Measurements from ENCODE around the gene HLA-E. TPM values are rescaled to one million over a fixed set of nuclear protein-coding genes. Genes with fewer than 3 reads are reported as not detected.
A peak's percentile ranks its signal among the peaks of the same experiment; 100 is the strongest.
"Not testable (repeated sequence)": the region's sequence is repeated elsewhere in the genome, so short reads cannot be mapped to it uniquely, and the experiment has no call there.

The HLA-E gene
- total and polyA plus RNA-seq, 9 donors, result 181 to 614 (median 244) TPM

DNA sequence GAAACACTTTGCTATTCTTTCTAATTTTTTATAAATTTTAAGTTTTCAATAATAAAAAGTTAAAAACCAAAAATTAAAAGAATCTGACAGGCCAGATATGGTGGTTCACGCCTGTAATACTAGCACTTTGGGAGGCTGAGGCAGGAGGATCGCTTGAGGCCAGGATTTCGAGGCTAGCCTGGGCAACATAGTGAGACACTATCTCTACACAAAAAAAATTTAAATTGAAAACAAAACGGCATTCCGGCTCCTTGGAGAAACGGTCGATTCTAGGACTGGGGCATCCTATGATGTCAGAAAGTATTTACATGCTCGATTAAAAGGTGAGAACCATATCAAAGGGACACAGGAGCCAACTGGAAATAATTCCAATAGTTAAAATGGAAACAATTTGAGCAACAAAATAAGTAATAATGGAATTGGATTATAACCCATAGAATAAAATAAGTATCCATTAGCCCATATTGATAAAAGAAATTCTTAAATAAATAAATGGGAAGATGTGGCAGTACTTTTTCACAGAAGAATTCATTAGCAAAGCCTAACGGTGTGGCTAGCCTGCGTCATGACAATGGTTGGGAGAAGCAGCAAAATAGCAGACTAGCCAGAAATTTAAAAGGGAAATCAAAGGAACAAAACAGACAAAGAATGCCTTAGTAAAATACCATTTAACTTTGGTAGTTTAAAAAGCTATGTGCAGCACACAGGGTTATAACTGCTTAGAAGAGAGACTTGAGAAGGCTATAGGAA, 21.3 kb downstream of the HLA-E start:
- H3K36me3 ChIP-seq, result no peaks in the 10 kb centered on the region
- TF ChIP-seq POLR2A (IDR thresholded peaks at IDR 0.05), result no peak
- no peak overlapping the region for H3K4me3 ChIP-seq
- no peaks in the 10 kb centered on the region for H3K4me1 ChIP-seq (ENCODE audit: insufficient read depth)
- WGBS, 3 donors, result 71 to 78% (median 72%) methylated on average over 10 of the region's 10 CpGs
- intact Hi-C loops (cut with DNase I), result no loop called here
- no peaks in the 10 kb centered on the region for H3K9me3 ChIP-seq
- H3K27ac ChIP-seq, result no peak overlapping the region
- no peaks in the 10 kb centered on the region for H3K27me3 ChIP-seq
- DNase-seq, result no peak

DNA sequence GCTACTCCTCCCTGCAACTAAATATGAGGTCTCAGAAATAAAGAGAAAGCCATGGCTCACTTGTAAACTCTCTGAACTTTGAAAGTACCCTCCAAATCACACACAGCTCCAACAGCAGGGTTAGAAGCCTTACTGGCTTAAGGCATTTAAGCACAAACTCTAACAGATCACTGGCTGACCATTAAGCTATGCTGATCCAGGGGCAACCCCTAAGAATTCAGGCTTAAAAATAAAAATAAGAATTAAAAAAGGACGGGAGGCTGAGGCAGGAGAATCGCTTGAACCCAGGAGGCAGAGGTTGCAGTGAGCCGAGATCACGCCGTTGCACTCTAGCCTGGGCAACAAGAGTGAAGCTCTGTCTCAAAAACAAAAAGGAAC, 21.8 kb downstream of the HLA-E start:
- Histone ChIP-seq H3K36me3 (no peaks in the 10 kb centered on the region), H3K9me3 (no peaks in the 10 kb centered on the region), H3K4me1 (ENCODE audit: insufficient read depth) (no peaks in the 10 kb centered on the region), H3K4me3 (no peak overlapping the region), H3K27me3 (no peaks in the 10 kb centered on the region), H3K27ac (no peak overlapping the region)
- TF ChIP-seq, protein P1, sequence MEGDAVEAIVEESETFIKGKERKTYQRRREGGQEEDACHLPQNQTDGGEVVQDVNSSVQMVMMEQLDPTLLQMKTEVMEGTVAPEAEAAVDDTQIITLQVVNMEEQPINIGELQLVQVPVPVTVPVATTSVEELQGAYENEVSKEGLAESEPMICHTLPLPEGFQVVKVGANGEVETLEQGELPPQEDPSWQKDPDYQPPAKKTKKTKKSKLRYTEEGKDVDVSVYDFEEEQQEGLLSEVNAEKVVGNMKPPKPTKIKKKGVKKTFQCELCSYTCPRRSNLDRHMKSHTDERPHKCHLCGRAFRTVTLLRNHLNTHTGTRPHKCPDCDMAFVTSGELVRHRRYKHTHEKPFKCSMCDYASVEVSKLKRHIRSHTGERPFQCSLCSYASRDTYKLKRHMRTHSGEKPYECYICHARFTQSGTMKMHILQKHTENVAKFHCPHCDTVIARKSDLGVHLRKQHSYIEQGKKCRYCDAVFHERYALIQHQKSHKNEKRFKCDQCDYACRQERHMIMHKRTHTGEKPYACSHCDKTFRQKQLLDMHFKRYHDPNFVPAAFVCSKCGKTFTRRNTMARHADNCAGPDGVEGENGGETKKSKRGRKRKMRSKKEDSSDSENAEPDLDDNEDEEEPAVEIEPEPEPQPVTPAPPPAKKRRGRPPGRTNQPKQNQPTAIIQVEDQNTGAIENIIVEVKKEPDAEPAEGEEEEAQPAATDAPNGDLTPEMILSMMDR (IDR thresholded peaks at IDR 0.05), result no peak
- TF ChIP-seq EP300 (IDR thresholded peaks at IDR 0.05) (no peak), POLR2A (IDR thresholded peaks at IDR 0.05) (no peak)
- WGBS, 3 donors, result 65 to 67% (median 66%) methylated on average over 5 of the region's 5 CpGs
- no peak for DNase-seq
- intact Hi-C loops (cut with DNase I), result no loop called here

DNA sequence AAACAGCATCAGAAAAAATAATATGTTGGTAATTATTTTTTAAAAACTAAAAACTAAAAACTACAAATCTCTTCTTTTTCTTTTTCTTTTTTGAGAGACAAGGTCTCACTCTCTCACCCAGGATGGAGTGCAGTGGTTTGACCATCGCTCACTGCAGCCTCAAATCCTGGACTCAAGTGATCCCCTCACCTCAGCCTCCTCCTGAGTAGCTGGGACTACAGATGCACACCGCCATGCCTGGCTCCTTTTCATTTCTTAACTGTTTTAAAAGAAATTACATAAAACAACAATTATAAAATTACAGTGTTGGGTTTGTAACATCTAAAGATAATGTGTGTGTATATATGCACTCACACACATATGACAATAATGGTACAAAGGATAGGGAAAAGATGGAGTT, 24.1 kb downstream of the HLA-E start:
- Histone ChIP-seq H3K27ac (no peak overlapping the region), H3K4me3 (no peak overlapping the region), H3K36me3 (no peaks in the 10 kb centered on the region), H3K4me1 (ENCODE audit: insufficient read depth) (peaks cover 1% of the 10 kb centered on the region), H3K9me3 (no peaks in the 10 kb centered on the region), H3K27me3 (no peaks in the 10 kb centered on the region)
- WGBS, 3 donors, result 80 to 85% (median 83%) methylated on average over 2 of the region's 2 CpGs
- TF ChIP-seq, protein P1 (IDR thresholded peaks at IDR 0.05), result no peak
- TF ChIP-seq POLR2A (IDR thresholded peaks at IDR 0.05) (no peak), EP300 (IDR thresholded peaks at IDR 0.05) (no peak)
- no peak for DNase-seq
- intact Hi-C loops (cut with DNase I), result no loop called here

DNA sequence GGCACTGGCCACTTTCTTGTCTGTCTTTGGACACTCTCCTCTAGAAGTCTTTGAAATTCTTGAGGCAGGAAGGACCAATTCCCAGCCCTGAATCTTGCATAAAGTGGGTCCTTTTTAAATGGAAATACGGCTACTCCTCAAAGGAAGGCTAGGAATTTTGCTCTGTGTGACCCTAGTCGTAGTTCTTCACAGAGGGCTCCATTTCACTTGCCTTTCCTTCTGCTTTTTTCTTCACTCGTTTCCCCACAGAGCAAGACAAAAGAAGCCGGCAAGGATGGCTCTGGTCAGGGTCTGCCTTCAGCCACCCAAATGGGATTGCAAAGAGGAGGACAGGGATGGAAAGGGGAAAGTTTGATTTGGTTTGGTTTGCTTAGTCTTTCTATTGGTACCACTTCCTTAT, 25.8 kb downstream of the HLA-E start:
- intact Hi-C loops (cut with DNase I), result no loop called here
- DNase-seq, result no peak
- 37 to 45% (median 37%) methylated on average over 4 of the region's 4 CpGs for WGBS, 3 donors
- Histone ChIP-seq H3K36me3 (no peaks in the 10 kb centered on the region), H3K4me1 (ENCODE audit: insufficient read depth) (peaks cover 1% of the 10 kb centered on the region), H3K27ac (peak overlapping the region in 1 of 2 donors; percentile 19), H3K27me3 (no peaks in the 10 kb centered on the region), H3K9me3 (no peaks in the 10 kb centered on the region), H3K4me3 (no peak overlapping the region)
- TF ChIP-seq, protein P1 (IDR thresholded peaks at IDR 0.05), result no peak
- TF ChIP-seq EP300 (IDR thresholded peaks at IDR 0.05) (no peak), POLR2A (IDR thresholded peaks at IDR 0.05) (no peak)

DNA sequence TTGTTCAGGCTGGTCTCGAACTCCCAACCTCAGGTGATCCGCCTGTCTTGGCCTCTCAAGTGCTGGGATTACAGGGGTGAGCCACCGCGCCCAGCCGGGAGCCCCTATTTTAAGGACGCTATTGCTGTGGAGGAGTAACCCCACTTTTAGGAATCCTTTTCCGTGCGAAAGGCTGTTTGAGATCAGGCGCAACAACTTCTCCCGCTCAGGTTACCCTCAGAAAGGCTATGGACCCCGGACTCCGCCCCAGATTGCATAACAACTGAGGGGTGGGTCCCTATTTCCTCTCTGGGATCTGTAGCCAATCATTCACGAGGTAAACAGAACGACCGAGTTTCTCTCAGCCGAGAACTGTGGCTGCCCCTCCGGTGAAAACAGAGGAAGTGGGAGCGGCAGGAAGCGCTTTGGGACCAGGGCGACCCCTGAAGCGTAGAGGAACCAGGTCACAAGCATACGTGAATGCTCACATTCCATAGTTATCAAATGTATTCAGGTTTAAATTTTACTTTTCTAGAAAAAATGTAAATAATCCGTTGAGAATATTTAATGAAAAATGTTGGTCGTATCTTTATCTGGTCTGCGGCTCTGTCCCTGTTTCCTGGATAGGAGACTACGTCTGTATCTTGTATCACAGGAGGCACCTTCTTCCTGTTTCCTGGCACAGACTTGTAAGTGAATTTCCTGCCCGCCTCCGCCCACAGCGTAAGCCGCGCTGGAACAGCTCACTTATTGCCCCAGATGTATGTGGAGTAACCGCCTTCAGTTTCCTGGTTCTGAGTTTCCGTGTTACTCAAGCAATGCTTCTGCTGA, 26.8 kb downstream of the HLA-E start:
- DNase-seq, result peak; percentile 79 to 94 (median 87)
- TF ChIP-seq EP300 (IDR thresholded peaks at IDR 0.05) (peak; percentile 52), POLR2A (IDR thresholded peaks at IDR 0.05) (peak; percentile 76)
- TF ChIP-seq, protein P1 (IDR thresholded peaks at IDR 0.05), result peak in 1 of 3 donors; percentile 28
- no peaks in the 10 kb centered on the region for H3K27me3 ChIP-seq
- intact Hi-C loops (cut with DNase I), result no loop called here
- H3K27ac ChIP-seq, result peak overlapping the region; percentile 17 to 74
- H3K9me3 ChIP-seq, result no peaks in the 10 kb centered on the region
- H3K36me3 ChIP-seq, result no peaks in the 10 kb centered on the region
- 1 to 4% (median 3%) methylated on average over 33 of the region's 33 CpGs for WGBS, 3 donors
- H3K4me1 ChIP-seq (ENCODE audit: insufficient read depth), result peaks cover 1% of the 10 kb centered on the region
- peak overlapping the region; percentile 57 for H3K4me3 ChIP-seq

DNA sequence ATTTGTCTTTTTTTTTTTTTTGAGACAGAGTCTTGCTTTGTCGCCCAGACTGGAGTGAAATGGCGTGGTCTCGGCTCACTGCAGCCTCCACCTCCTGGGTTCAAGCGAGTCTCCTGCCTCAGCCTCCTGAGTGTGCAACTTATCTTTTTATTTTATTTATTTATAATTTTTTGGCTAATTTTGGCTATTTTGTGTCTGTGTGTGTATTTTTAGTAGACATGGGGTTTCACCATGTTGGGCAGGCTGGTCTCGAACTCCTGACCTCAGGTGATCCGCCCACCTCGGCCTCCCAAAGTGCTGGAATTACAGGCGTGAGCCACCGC, 27.4 kb downstream of the HLA-E start:
- Histone ChIP-seq H3K27ac (peak overlapping the region in 1 of 2 donors; percentile 74), H3K4me3 (peak overlapping the region; percentile 57)
- H3K27me3 ChIP-seq; H3K36me3 ChIP-seq; DNase-seq; H3K4me1 ChIP-seq (ENCODE audit: insufficient read depth); intact Hi-C loops (cut with DNase I); H3K9me3 ChIP-seq: not testable (repeated sequence)
- 54 to 64% (median 62%) methylated on average over 9 of the region's 9 CpGs for WGBS, 3 donors

DNA sequence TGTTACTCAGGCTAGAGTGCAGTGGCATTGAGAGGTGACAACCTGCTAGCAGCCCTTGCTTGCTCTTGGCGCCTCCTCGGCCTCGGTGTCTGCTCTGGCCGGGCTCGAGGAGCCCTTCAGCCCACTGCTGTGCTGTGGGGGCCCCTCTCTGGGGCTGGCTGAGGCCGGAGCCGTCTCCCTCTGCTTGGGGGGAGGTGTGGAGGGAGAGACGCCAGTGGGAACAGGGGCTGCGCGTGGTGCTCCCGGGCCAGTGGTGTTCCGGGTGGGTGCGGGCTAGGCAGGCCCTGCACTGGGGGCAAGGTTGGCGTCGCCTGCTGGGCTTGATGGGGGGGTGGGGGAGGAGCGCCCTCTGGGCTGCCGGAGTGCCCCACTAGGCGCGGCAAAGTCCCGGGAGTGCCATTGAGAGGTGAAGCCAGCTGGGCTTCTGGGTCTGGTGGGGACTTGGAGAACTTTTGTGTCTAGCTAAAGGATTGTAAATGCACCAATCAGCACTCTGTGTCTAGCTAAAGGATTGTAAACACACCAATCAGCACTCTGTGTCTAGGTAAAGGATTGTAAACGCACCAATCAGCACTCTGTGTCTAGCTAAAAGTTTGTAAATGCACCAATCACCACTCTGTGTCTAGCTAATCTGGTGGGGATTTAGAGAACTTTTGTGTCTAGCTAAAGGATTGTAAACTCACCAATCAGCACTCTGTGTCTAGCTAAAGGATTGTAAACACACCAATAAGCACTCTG, 28.6 kb downstream of the HLA-E start:
- H3K27ac ChIP-seq; H3K36me3 ChIP-seq; DNase-seq; H3K4me3 ChIP-seq; H3K9me3 ChIP-seq; H3K4me1 ChIP-seq (ENCODE audit: insufficient read depth); intact Hi-C loops (cut with DNase I); H3K27me3 ChIP-seq: not testable (repeated sequence)
- 87 to 91% (median 88%) methylated on average over 15 to 21 of the region's 21 CpGs for WGBS, 3 donors
